LHCN-M2 (cell line): Measurements from ENCODE around the gene TCF12. TPM values are rescaled to one million over a fixed set of nuclear protein-coding genes. Genes with fewer than 3 reads are reported as not detected.
"Not testable (repeated sequence)": the region's sequence is repeated elsewhere in the genome, so short reads cannot be mapped to it uniquely, and the experiment has no call there.

Experiments used
- DNase-seq: peaks from one replicate; pipeline ENCODE4 v3.0.0-alpha.2; 2012; ENCODE audit warnings: low read depth
- total RNA-seq: library from RNA; depleted of rRNA; stranded (reverse); fragments of >200 nt; gene quantifications from 2 replicates; pipeline ENCODE4 v1.2.3, GENCODE V29; 2014

TCF12 gene
- total RNA-seq, 1 experiment from 2014 or later: 111 TPM

DNA sequence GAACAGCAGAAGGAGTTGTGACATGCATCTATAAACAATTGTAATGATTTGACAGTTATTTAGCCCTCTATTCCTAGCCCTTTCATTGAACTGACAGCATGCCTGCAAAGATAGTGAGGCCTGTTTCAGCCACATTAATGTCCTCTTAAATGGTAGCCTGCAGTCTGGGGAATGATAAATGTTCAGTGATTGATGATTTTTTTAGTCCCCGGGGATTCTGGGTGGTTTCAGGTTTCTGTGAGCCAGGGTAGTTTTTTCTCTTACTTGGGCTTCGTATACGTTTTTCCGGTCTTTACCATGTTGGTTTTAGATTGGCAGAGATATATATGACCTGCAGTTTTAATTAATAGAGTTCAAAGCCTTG is 172.0 kb downstream of the TCF12 start:
- no peak for DNase-seq

- DNase-seq: no peak
Observed at GRCh38 chr15:57091636-57092035, 173.2 kb downstream of the TCF12 start.

- no peak for DNase-seq
Observed at GRCh38 chr15:57092252-57092651, 173.8 kb downstream of the TCF12 start.

- no peak for DNase-seq
Observed at GRCh38 chr15:57094321-57095257, 176.1 kb downstream of the TCF12 start.

DNA sequence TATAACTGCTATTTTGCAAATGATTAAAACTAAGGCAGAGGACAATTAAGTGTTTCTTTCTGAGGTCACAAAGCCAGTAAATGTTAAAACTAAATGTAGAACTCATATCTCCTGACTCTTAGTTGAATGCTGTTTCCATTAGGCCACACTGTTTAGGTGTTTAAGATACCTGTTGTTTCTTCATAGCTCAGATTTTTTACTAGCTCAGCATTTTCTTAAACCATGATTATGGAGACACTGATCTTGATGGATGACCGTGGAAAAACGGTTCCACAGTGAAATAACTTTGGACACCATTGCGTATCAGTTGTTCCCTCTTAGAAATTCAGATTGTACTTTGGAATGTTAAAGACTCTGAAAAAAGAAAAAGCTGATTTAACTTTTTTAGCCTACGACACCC is 177.5 kb downstream of the TCF12 start:
- DNase-seq: no peak

GRCh38 chr15:57097246-57097645 is 178.8 kb downstream of the TCF12 start:
- no peak for DNase-seq

- not testable (repeated sequence) for DNase-seq
Observed at GRCh38 chr15:57097919-57098543, 179.6 kb downstream of the TCF12 start.

GRCh38 chr15:57098896-57099295 is 180.5 kb downstream of the TCF12 start:
- DNase-seq: no peak

DNA sequence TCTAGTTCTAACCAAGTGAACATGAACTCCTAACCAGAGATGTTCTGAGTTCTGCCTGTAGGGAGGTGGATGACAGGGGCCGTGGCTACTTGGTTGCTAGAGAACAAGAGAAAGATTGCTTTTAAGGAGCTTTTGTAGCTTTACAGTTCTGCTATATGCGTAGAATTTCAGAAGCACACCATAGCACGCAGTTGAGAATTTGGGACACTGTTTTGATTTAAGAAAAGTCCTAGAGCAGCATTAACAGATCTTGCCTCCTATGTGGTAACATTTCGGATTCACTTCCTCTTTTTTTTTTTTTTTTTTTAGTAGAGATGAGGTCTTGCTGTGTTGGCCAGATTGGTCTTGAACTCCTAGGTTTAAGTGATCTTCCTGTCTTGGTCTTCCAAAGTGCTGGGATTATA is 181.7 kb downstream of the TCF12 start:
- no peak for DNase-seq

GRCh38 chr15:57102858-57103257 is 184.4 kb downstream of the TCF12 start:
- DNase-seq: no peak

GRCh38 chr15:57108296-57108695 is 189.9 kb downstream of the TCF12 start:
- DNase-seq: no peak

- no peak for DNase-seq
Observed at GRCh38 chr15:57109005-57109404, 190.6 kb downstream of the TCF12 start.

- DNase-seq: no peak
Observed at GRCh38 chr15:57111002-57111401, 192.6 kb downstream of the TCF12 start.

DNA sequence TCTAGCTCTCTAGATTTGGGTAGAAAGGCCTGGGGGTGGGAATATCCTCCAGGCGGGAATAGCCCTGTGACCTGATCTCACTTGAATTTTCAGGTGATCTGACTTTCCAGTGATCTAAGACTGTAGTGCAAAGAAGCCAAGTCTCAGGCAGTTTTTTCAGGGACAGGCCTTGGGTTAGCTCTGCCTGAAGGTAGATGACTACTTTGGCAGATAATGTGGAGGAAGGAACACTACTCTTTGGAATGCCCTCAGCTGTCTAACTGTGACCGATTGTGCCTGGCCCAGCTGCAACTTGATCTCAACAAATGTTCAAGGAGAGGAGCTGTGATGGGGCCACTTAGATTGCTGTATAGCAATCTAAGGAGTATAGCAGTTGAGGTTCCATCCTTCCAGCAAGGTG is 193.7 kb downstream of the TCF12 start:
- DNase-seq: peak; percentile 70

GRCh38 chr15:57114070-57114469 is 195.6 kb downstream of the TCF12 start:
- DNase-seq: no peak

DNA sequence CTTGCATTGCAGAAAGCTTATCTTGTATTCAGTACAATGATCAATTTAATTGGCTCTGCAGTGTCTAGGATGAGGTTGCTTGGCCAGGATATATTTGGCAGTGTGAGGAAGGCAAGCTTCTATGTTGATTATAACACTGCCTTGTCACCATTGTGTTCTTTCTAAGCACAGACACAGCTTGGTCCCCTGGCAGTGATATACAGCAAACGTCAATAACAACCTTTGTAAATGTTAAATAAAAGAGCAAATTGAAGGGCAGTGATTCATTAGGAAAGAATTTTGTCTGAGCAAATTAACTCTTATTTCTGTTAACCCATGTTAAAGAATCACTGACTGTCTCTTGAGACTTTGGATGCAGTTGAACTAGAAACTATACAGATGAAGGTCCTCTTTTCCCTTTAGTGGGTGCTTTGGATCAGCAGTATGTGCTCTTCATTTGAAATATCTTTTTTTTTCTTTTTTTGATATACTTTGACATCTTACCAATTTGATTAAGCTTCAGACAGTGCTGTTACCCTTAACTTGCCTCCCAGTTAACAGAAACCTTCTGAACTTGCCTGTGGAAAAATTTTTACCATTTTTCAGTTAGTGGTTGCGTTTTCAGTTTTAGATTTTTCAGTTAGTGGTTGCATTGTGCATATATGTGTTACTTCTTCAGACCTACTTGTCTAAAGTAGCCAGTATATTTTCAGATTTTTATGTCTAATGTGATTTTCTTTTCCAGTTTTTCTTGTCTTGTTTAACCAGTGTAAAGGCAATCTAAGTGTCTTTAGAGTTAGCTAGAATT is 199.8 kb downstream of the TCF12 start:
- DNase-seq: peak; percentile 34

- no peak for DNase-seq
Observed at GRCh38 chr15:57122080-57122840, 203.8 kb downstream of the TCF12 start.

GRCh38 chr15:57124036-57124435 is 205.6 kb downstream of the TCF12 start:
- no peak for DNase-seq

GRCh38 chr15:57129064-57129463 is 210.6 kb downstream of the TCF12 start:
- no peak for DNase-seq

GRCh38 chr15:57130956-57131355 is 212.5 kb downstream of the TCF12 start:
- no peak for DNase-seq
